HG03135 (cell line): ENCODE measurements around the gene TMEM38A.

ENCODE experiments used
- ATAC-seq: cut with Tn5 transposase; IDR thresholded peaks from one replicate; pipeline ENCODE4 v1.9.1; 2021; ENCODE audit warnings: mild to moderate bottlenecking, moderate library complexity; ENCODE audit not compliant: unreplicated experiment

TMEM38A gene

DNA sequence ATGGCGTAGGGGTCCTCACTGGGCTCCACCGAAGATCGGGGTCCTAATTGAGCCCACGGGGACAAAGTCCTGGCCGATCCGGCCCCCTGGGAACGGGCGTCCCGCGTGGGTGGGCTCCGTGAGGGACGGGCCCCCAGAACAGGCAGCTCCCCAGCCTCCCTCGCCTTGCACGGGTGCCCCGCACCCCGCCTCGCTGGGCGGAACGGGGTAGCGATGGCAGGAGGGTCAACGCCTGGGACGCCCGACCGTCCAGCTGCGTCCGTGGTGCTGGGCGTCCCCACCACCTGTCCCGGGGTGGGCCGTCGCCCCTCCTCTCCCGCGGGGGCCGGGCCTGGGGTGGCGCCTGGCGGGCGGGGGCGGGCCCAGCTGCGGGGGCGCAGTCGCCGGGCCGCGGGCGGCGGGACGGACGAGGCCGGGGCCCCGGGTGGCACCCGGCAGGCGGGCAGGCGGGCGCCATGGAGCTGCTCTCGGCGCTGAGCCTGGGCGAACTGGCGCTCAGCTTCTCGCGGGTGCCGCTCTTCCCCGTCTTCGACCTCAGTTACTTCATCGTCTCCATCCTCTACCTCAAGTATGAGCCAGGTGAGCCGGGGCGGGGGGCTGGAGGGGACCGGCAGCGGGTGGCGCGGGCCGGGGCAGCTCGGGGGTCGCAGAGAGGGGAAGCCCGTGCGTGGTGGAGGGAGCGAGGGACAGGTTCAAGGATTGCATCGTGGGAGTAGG lies at the start of gene TMEM38A:
Gene TMEM38A, plus strand, starts transcription at position 377 of the 717 bp plus-strand sequence. Its CDS starts 79 bp downstream, at position 456.
- ATAC-seq = no peak

GRCh38 chr19:16612636-16613035 lies 48.3 kb upstream of the TMEM38A start:
- no peak for ATAC-seq

GRCh38 chr19:16613841-16614240 lies 47.1 kb upstream of the TMEM38A start:
- ATAC-seq = no peak

DNA sequence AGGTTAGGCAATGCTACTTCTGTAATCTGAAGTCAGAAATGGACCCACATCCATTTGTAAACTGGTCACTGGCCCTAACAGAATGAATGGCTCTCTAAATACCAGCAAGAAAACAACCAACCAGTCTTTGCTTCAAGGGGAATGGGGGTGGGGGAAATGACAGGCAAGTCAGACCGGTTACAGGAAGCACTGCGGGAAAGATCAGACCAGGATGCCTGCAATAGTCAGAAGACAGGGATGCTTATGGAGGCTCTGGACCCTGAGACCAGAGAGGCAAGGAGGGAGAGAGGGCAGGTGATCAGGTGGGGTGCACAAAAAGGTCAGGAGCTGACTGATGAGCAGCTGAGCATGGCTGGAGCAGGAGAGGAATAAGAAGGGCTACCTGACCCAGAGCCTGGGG lies 46.0 kb upstream of the TMEM38A start:
- no peak for ATAC-seq

- no peak for ATAC-seq
Measured at GRCh38 chr19:16615808-16616207, 45.1 kb upstream of the TMEM38A start.

DNA sequence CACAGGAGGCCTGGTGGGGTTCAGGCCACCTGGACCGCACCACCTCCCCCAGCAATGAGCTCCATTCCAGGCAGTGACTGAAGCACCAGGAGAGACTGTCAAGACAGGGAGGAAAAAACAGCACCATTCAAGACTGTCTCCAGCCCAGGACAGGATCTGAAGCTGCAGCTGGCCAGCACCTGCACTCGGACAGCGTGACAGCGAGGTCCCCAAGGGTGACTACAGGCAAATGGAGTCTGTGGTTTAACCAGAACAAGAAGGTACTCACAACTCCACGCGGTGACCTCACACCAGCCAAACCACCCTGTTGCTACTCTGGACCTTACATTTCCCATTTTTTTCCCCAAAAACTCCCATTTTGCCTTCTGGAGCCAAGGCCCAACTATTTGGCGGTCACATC lies 42.7 kb upstream of the TMEM38A start:
- ATAC-seq = no peak

DNA sequence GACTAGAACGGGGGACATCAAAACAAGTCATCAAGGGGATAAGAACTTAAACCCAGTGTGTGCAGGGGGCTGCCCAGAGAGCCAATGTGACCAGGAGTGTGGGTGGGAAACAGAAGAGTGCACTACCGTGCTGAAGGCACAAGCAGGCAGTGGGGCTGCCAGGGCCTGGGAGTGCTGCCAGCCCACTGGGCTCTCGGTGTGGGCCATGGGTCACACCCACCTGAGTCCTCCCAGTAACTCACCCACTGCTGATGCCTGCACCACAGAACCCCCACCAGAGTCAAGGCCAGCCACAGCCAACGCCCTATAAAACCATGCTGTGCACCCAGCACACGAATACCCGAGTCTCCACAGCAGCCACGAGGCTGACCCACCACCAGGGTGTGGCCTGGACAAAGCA lies 41.5 kb upstream of the TMEM38A start:
- no peak for ATAC-seq

DNA sequence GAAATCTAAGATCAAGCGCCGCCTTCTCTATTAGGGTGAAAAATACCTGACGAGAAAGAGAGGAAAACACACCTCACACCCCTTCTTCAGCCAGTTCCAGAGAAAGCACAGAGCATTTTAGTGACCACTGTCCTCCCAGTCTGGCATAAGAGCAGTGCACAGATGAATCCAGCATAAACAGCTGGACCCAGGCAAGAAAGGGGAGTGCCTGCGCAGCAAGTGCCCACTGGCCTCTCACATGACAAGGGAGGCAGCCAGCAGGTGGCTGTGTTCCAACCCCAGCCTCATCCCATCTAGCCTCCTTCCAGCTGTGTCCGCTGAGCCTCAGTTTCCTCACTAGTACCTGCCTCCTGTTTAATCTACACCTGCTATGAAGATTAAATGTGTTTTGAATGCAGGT lies 40.9 kb upstream of the TMEM38A start:
- no peak for ATAC-seq

GRCh38 chr19:16620584-16620983 lies 40.4 kb upstream of the TMEM38A start:
- no peak for ATAC-seq

DNA sequence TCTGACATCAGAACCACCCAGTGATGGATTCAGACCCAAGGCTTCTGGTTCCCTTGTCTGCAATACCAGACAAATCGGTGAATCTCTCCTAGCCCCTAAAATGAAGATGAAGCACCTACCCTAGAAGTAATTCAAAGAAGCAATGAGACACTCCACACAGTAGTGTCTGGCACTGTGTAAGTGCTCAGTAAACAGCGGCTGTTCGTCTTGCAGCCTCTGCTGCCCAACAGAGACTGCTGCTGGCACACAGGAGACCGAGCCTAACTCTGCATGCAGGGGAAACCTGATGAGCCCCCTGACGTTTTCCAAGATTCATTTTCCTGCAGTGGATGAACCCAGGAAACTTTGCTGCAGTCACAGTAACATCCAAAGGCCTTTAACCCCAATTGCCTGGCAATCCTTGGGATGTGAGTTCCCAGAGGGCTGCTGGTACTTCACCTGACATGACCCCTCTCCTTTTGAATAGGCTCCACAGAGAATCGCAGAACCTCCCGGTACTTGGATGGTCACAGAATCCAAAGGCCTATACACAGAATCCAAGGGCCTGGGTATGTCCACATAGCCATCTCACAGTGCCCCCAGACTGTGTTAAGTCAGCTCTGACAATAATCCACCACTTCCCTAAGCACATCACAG lies 39.7 kb upstream of the TMEM38A start:
- no peak for ATAC-seq

GRCh38 chr19:16623066-16623465 lies 37.9 kb upstream of the TMEM38A start:
- no peak for ATAC-seq

DNA sequence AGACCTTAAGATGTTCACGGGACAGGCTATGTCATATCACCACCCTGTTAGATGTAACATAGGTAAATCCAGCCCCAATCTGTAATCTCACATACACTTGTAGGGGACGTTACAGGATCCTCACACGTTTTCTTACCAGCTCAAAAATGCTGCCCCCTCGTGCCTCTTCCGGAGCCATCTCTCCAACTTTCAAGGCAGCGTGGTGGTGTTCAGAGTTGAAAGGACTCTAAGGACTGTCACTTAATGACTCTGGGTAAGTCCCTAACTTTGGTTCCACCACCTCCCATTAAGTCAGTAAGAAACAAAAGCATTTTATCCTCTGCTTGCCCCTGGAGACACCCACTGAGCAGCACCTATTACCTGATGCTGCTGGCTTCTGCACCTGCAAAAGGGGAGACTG lies 37.4 kb upstream of the TMEM38A start:
- no peak for ATAC-seq

DNA sequence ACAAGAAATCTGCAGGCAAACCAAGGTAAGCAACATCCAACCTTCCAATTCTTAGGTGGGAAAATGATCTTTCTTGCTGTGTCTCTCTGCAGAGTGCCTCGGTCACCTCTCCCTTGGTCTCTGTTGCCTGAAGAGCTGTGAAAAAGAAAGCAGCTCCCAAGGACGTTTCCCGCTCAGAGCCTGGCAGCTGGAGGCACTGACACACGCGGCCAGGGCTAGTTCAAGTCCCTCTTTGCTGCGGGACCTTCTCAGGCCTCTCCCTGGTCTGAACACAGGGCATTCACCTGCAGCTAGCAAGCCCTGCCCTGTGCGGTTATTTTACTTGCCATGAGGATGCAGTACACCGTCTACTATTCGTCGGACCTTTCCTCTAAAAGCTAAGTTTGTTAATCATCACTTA lies 36.7 kb upstream of the TMEM38A start:
- ATAC-seq = no peak

DNA sequence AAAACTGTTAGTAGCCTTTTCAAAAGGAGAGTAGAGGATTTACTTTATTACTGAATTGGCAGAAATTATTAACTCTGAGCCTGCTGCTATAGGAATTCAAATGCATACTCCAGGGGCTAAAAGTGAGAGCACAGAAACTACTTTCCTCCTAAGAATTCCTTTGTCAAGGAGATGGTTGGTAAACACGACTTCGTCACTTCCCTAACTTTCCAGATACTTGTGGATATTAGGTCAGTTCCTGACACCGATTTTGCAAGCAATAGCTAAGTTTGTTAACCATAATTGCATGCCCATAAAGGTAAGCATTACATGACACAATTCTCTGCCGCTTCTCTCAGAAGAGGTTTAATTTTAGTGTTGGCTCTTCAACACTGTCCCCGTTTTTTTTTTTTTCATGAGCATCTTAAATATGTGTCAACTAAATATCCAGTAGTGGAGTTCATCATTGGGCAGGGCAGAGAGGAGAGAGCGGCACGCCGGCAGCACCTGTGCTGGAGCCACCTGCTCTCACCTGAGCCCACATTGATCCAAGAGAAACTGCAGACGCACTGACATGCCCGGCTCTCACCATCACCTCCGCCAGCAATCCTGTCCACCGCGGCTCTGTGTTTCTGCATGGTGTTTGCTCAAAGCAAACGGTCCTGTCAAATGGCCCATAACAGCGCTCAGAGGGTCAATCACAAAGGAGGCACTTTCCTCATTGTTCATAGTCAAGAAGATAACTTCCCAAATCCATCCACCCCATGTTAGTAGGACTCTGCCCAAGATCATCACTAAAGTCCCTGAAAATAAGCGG lies 35.6 kb upstream of the TMEM38A start:
- ATAC-seq = no peak

- no peak for ATAC-seq
Measured at GRCh38 chr19:16626796-16627192, 34.1 kb upstream of the TMEM38A start.

DNA sequence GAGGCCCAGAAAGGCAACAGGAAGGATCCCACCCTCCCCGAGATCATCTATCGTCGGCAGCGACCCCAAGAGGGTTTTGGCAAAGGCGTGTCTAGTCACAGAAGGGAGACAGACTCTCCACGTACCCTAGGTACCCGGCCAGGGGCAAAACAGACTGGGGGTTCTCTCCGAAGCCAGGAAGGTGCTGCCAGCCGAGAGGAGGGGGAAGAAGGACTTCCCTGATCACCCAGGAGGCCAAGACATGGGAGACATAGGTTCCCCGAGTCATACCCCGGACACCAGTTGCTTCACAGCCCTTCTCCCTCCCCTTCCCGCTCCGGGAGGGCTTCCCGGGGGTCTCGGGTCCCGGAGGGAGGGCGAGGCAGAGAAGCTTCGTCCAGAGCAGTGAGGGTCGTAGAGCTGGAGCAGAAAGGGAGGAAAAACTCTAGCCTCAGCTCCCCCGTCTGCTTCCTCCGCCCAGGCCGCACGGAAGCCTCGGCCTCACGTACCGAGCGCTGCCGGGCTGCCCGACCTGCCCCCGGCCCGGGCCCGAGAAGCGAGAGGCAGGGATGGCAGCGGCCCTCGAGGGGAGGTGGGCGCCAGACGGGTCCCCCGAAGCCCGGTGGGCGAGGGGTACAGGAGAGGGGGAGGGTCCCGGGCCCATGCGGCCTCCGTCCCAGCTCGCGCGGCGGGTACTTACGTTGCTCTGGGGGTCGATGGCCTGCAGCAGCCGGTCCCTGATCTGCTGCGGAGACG lies 33.6 kb upstream of the TMEM38A start:
- ATAC-seq = no peak

- no peak for ATAC-seq
Measured at GRCh38 chr19:16627928-16628182, 33.1 kb upstream of the TMEM38A start.

DNA sequence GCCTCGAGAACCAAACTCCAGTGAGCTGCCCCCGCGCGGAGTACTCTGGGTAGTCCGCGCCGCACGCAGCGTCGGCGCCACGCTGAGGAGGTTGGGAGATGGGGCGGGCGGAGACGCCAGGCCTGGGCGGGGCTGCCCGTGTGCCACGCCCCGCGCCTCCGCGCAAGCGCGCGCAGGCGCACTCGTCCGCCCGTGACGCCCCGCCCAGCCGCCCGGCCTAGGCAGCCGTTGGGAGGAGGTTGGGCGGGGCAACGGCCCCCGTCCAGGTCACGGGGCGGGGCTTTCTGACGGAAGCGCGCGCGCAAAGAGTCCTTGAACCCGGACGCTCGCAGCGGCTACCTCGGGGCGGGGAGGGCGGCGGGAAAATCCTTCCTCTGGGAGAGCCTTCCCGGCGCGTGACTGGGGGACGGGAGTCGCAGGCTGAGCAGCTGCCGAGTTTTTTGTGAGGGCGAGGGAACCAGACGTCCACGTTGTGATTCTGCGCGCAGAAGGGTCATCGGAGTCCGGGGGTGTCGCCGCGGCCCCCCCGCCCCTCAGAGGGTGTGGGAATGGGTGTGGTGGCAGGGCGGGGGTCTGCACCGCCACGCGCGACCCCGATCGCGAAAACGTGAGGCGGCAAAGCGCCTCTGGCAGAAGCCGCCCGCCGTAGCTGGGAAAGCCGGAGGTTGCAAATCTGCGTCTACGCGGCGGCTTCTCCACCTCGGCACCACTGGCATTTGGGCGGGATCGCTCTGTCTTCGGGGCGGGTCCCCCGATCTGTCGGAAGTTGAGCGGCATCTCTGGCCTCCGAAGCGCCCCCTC lies 32.6 kb upstream of the TMEM38A start, which contains the start of gene MED26:
Gene MED26, minus strand, starts transcription at position 22 of the 801 bp plus-strand sequence. CDS start 261 bp downstream, outside the sequence.
- ATAC-seq = peak; percentile 83

- peak; percentile 10 for ATAC-seq
Measured at GRCh38 chr19:16628984-16629691, 31.8 kb upstream of the TMEM38A start.

GRCh38 chr19:16631465-16631864 lies 29.5 kb upstream of the TMEM38A start:
- no peak for ATAC-seq
